NCI-H187 treated with DMSO at 0.1 percent for 48 hours (cell line): ENCODE measurements around the gene GGT5.
"Not testable (repeated sequence)": the region's sequence is repeated elsewhere in the genome, so short reads cannot be mapped to it uniquely, and the experiment has no call there.

Source experiments
- DNase-seq: peaks from one replicate; lab custom pipeline; 2025; lab: John Stamatoyannopoulos, UW

GGT5 gene

GRCh38 chr22:24263479-24263878 lies 18.6 kb upstream of the GGT5 start:
- DNase-seq, result not testable (repeated sequence)

- DNase-seq, result not testable (repeated sequence)
These were observed 17.4 kb upstream of the GGT5 start for GRCh38 chr22:24262185-24262749.

- not testable (repeated sequence) for DNase-seq
These were observed 14.6 kb upstream of the GGT5 start for GRCh38 chr22:24259459-24259858.

- DNase-seq, result not testable (repeated sequence)
These were observed 11.9 kb upstream of the GGT5 start for GRCh38 chr22:24256736-24257135.

- DNase-seq, result not testable (repeated sequence)
These were observed 11.3 kb upstream of the GGT5 start for GRCh38 chr22:24256136-24256535.

GRCh38 chr22:24253126-24253525 lies 8.2 kb upstream of the GGT5 start:
- not testable (repeated sequence) for DNase-seq

GRCh38 chr22:24251286-24251685 lies 6.4 kb upstream of the GGT5 start:
- DNase-seq, result not testable (repeated sequence)

- not testable (repeated sequence) for DNase-seq
These were observed 4.5 kb upstream of the GGT5 start for GRCh38 chr22:24249413-24249812.

- DNase-seq, result not testable (repeated sequence)
These were observed 3.7 kb upstream of the GGT5 start for GRCh38 chr22:24248611-24249010.

- DNase-seq, result no peak
These were observed 2.9 kb upstream of the GGT5 start for GRCh38 chr22:24247564-24248344.

GRCh38 chr22:24247011-24247507 lies 2.2 kb upstream of the GGT5 start:
- no peak for DNase-seq

GRCh38 chr22:24245584-24246561 lies 991 bp upstream of the GGT5 start:
- DNase-seq, result not testable (repeated sequence)

- no peak for DNase-seq
These were observed 616 bp downstream of the GGT5 start for GRCh38 chr22:24244144-24244787.

GRCh38 chr22:24243417-24243816 lies 1.5 kb downstream of the GGT5 start:
- not testable (repeated sequence) for DNase-seq

GRCh38 chr22:24240985-24241692 lies 3.7 kb downstream of the GGT5 start:
- not testable (repeated sequence) for DNase-seq

GRCh38 chr22:24240381-24240780 lies 4.5 kb downstream of the GGT5 start:
- DNase-seq, result no peak

GRCh38 chr22:24238101-24238694 lies 6.7 kb downstream of the GGT5 start:
- DNase-seq, result not testable (repeated sequence)

GRCh38 chr22:24236656-24237055 lies 8.2 kb downstream of the GGT5 start:
- DNase-seq, result no peak

GRCh38 chr22:24235315-24235714 lies 9.6 kb downstream of the GGT5 start:
- DNase-seq, result no peak

GRCh38 chr22:24233816-24234215 lies 11.1 kb downstream of the GGT5 start:
- no peak for DNase-seq

GRCh38 chr22:24233235-24233634 lies 11.6 kb downstream of the GGT5 start:
- DNase-seq, result no peak
